HG02943 (cell line): Measurements from ENCODE around the gene CTSA.
"Not testable (repeated sequence)": the region's sequence is repeated elsewhere in the genome, so short reads cannot be mapped to it uniquely, and the experiment has no call there.

Experiments
- ATAC-seq: cut with Tn5 transposase; IDR thresholded peaks from one replicate; pipeline ENCODE4 v1.9.1; 2021; ENCODE audit warnings: mild to moderate bottlenecking, low read depth, moderate library complexity; ENCODE audit not compliant: unreplicated experiment

Gene CTSA

DNA sequence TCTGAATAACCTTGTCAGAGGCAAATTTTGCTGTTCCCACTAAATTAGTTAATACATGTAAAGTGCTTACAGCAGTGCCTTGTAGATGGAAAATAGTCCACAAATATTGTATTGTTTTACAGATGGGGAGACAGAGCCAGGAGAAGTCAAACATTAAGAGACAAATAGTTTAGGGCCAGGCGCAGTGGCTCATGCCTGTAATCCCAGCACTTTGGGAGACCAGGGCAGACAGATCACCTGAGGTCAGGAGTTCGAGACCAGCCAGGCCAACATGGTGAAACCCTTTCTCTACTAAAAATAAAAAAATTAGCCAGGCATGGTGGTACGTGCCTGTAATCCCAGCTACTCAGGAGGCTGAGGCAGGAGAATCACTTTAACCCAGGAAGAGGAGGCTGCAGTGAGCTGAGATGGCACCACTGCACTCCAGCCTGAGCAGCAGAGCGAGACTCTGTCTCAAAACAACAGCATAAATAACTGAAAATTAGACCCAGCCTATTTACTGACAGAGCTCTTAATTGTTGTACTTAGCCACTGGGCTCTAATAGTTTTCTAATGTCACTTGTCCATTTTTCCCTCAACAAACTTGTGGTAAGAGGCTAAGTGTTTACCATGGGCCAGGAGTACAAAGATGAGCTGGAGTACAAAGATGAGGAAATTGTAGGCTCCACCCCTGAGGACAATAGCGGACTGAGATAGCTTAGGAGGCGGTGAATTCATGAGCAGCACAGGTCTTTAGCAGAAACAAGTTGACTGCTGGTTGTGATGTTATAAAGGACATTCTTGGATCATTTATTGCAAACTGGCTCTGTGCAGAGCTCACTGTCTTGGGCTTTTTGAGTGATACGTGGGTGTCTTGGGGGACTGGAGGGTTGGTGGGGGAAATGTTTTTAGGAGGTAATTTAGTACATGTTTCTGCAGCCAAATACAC, 27.3 kb upstream of the CTSA start:
- ATAC-seq: no peak

DNA sequence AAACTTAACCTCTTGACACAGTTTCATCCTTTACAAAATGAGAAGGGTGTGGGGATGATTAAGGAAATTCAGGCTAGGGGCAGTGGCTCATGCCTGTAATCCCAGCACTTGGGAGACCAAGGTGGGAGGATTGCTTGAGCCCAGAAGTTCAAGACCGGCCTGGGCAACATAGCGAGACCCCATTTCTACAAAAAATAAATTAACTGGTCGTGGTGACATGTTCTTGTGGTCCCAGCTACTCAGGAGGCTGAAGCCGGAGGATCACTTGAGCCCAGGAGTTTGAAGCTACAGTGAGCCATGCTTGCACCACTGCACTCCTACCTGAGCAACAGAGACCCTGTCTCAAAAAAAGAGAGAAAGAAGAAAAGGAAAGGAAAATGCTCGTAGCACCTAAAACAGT, 24.7 kb upstream of the CTSA start:
- ATAC-seq: no peak

DNA sequence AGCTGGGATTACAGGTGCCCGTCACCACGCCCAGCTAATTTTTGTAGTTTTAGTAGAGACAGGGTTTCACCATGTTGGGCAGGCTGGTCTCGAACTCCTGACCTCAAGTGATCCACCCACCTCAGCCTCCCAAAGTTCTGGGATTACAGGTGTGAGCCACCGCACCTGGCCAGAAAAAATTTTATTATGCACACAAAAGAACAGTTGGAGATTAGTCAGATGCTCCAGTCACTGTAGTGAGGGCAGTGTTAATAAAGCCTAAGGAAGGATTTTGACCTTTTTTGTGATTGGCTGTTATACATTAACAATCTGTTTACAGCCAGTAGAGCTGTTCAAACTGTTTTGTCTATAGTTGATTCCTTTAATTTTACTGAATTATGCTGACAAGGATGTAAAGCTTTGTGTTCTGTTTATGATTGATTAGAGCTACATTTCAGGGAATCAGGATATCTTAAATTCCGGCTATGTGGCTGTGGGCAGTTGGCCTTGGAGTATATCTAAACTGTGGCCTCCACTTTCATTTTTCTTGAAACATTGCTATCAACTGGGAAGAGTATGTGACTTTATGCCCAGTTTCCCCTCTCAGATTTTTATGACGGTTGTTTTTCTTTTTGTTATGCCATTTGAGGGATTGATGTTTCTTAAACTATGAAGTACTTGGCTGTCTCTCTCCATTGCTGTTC, 23.9 kb upstream of the CTSA start:
- ATAC-seq: no peak

DNA sequence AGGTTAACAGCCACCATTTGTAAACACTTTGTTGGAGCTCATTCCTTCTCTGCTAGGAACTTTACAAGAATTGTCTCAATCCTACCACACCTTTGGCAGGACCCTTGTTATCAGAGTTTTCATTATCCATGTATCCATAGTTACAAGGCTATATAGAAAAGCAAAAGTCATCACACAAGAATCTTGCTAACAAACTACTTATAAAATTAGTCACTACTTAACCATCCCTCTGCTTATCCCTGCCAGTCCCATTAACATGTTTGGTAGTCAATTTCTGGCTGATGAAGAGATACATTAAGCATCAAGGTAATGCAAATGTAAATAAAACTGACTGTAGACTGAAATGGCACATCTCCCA, 23.3 kb upstream of the CTSA start:
- ATAC-seq: no peak

DNA sequence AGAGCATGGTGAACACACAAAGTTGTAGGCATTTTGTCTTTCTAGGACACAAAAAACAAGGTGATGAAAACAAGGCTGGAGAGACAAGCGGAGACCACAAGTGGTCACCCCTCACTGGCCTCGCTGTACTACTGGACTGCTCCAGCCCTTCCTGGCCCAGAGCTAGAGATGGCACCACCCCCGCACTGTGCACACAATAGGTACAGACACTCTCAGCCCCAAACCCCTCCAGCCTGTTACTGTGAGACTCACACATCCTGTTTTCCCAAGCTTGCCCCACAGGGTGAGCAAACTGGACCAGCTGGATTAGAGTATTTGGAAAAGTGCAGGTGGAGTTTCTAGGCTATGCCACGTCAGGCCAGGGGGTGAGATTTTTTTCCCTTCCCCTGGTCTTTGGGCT, 18.5 kb upstream of the CTSA start:
- ATAC-seq: no peak

DNA sequence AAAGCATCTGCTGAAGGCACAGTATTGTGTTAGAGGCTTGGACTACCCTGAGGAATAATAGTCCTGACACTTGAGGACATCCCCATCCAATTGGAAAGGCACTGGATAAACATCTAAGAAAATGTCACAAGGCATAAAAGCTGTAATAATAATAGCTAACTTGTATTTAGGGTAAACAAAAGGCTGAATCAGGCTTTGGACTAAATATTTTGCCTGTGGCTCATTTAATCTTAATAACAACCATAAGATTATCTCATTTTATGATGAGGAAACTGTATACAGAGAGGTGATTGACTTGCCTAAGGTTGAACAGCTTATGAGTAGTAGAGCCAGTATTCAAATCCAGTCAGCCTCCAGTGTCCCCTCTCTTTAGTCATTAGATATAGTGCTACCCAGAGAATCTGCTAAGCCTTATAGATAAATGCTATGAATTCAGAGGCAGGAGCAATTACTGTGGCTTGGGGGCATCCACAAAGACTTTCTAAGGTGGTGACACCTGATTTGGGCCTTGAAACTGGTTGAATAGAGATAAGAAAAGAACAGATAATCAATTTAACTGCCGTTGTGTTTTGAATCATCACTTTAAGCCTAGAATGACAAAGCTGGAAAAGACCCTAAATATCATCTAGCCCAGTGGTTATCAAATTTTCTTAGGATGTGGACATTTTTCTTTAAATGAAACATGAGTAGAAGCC, 17.6 kb upstream of the CTSA start:
- ATAC-seq: no peak

DNA sequence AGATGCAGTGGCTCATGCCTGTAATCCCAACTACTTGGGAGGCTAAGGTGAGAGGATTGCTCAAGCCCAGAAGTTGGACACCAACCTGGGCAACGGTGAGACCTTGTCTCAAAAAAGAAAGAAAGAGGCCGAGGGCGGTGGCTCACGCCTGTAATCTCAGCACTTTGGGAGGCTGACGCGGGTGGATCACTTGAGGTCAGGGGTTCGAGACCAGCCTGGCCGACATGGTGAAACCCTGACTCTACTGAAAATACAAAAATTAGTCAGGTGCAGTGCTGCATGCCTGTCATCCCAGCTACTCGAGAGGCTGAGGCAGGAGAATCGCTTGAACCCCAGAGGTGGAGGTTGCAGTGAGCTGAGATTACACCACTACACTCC, 17.0 kb upstream of the CTSA start:
- ATAC-seq: not testable (repeated sequence)

DNA sequence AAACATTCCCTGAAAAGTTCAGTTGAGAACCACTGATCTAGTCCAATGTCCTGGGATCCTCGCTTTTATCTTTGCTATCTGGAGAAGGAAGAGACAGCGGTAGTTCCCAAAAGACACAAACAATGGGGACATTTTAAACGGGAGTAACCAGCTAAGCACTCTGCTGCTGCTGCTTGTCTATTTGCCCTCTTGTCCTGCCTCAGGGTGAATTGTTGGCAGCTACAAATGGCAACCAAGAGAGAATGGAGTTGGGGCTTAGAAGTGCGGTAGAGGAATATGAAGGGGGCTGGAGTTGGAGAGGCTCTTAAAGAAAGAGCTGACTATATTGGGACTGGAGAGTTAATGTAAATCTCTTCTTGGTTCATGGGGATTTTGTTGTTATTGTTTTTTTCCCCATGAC, 16.6 kb upstream of the CTSA start:
- no peak for ATAC-seq

DNA sequence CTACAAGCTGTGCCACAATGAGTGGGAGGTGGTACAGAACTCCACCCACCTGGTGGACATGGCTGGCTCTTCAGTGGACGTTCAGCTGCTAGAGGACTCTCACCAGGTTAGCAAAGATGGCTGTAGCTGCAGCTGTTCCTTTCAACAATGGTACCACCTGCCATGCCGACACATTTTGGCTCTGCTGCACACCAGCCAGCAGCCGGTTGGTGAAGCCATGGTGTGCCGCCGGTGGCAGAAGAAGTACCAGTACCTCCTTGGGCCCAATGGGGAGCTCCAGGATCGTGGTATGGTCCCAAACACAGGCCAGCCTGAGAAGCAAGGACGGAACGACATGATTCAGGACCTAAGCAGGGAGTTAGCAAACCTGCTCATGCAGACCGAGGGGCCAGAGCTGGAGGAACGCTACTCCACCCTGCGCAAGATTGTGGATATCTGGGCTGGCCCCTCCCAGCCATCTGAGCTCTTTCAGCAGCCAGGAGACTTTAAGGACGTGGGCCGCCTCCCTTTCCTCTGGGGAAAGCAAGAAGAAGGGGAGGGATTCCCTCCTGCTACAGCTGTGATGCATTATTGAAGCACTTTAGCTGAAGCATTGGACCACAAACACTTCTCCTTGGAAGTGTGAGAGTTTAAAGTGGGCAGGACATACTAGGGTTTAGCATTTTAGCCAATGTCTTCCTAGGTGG, 12.9 kb upstream of the CTSA start:
- no peak for ATAC-seq

DNA sequence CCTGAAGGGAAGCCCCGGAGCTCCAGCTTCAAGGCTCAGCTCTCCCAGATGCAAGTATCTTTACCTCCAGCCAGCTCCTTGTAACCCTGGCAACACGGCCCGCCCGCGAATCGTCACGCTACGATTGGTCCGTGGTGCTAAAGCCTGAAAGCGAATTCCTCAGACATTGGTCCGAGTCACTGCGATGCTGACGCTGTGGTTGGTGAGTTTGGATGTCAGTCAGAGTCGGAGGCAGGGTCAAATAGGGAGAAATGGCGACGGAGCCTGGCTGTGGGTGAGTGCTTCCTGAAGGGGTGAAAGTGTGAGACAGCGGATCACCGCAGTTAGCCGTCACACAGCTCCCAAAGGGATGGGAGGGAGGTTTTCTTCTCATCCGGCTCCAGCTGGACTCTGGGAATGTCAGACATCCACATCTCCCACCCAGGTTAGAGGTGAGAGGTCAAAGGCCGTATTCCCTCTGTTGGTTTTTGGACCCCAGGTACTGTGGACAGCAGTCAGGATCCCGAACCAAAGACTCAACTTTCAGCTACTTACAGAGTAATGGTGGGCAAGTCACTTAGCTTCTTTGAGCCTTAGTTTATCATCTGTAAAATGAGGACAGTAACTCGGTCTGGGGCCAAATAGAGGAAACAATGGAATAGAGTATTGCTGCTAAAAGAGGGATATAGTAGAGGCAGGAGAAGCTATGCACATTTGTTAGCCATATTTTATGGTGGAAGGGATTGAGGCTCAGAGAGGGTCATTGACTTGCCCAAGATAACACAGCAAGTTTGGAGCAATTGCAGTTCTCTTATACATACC, 9.9 kb upstream of the CTSA start, which contains the start of gene ZSWIM1:
Gene ZSWIM1, plus strand, starts transcription at position 240 of the 801 bp plus-strand sequence. CDS start 1,366 bp downstream, outside the sequence.
- peak; percentile 98 for ATAC-seq

DNA sequence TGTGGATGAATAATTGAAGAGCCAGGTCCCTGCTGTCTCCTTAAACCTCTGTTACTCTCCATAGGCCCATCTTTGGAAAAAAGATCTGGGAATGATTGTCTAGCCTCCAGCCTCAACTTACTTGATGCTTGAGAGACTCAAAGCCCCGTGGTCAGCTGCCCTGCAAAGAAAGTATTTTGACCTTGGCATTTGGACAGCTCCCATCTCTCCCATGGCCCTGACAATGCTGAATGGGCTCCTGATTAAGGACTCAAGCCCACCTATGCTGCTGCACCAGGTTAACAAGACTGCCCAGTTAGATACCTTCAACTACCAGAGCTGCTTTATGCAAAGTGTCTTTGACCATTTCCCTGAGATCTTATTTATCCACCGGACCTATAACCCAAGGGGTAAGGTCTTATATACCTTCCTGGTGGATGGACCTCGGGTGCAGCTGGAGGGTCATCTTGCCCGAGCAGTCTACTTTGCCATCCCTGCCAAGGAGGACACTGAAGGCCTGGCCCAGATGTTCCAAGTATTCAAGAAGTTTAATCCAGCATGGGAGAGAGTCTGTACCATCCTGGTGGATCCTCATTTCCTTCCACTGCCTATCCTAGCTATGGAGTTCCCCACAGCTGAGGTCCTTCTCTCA, 8.6 kb upstream of the CTSA start:
- no peak for ATAC-seq

DNA sequence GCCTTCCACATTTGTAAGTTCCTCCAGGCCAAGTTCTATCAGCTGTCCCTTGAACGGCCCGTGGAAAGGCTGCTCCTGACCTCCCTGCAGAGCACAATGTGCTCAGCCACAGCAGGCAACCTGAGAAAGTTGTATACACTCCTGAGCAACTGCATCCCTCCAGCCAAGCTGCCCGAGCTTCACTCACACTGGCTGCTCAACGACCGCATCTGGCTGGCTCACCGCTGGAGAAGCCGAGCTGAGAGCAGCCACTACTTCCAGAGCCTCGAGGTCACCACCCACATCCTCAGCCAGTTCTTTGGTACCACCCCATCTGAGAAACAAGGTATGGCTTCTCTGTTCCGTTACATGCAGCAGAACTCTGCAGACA, 8.1 kb upstream of the CTSA start:
- no peak for ATAC-seq

DNA sequence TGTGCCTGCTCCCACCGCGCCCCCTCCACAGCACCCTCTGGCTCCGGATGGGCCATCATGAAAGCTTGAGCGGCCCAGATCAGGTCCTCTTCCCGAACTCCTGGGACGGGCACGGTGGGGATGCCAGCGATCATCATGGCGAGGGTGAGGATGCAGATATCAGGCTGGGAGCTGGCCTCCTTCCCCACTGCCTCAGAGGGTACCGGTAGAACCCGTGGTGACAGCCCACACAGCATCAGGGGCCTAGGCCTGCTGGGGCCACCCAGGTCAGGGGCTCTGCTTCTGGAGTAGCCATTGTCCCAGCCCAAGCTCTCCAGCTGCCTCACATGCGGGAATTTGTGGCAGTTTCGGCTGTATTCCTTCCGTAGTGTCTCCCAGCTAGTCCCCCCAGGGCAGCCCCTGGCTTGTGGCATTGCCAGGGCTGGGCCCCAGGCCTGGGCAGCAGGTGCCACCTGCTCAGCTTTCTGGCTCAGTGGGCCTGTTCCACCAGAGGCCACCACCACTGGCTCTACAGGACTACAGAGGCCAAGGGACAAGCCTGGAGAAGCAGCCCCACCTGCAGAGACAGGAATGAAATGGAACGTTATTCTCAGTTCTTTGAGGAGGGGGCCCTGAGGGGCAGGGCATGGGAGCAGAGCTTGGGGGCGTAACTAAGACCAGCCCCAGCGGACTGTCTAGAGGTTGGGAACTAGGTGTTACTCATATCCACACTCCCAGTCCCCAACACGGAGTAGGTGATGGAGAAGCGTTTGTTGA, 4.4 kb upstream of the CTSA start:
- ATAC-seq: no peak

DNA sequence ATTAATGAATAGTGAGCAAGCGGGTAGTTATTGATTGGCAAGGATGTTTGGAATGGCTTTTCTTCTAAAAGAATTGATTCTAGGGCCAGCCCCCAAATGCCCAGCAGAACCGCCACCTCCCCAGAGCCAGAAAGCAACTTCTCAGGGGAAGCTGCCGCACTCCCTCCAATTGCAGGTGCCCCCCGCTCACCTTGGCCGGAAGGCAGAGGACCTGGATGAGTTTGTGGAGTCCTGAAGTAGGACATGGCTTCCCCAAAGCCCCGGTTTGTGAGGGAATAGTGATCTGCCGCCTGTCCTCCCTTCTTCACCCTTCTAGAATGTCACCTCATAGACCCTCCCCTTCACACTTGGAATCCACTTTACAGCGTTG, 3.8 kb upstream of the CTSA start, which contains the start of gene SPATA25:
Gene SPATA25, minus strand, starts transcription at position 277 of the 370 bp plus-strand sequence. Its CDS starts 32 bp downstream, at position 245.
- ATAC-seq: no peak

DNA sequence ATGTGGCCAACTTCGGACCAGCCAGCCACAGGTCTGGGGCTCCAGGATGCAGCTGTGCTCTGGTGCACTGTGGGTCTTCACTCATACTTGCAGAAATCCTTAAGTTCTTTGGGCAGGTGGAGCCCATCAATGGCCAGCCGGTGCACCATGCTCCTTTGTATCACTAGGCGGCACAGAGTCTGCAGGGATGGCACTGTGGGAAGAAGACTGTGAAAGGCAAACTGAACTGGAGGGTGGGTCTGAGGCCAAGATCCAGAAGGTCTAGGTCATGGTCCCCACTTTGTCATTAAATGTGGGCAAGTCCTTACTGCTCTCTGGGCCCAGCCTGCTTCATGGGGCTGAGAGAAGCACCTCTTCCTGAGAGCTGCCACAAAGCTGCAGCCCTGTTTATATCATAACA, 2.5 kb upstream of the CTSA start:
- ATAC-seq: no peak

DNA sequence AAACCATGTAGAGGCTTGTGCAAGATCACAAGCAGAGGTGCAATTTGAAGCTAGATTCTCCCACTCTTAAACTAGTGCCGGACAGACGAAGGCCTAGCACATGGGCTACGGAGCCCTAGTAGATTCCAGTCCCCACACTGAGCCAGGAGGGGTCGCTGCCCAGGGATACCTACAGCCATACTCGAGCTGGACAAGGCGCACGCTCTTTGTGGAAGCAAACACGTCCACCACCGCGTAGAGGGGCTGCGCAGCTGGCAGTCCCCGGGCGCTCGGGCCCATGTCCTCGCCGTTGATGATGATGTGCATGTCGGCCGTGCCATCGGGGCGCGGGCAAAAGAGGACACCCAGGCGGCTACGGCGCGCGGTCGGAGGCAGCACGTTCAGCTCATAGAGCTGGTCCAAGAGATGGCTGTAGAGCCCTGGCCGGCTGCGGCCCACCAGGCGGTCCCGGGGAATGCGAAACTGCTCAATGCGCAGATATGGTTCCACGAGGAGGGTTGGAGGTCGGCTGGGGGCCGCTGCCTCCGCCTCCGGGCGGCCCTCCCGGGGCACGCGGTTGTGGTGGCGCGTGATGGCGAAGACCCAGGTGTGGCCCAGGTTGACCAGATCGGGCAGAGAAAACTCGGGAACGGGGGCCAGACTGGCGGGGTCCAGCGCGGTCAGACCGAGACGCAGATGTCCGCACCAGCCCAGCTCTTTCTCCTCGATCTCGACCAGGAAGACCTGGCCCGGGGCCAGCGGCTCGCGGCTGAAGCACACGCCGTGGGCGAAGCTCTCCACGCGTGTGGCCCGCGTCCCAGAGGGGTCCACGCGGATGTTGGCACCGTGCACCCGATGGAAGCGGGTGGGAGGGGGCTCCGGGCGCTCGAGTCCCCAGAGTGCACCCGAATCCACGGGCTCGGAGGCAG, 804 bp upstream of the CTSA start:
- ATAC-seq: no peak

DNA sequence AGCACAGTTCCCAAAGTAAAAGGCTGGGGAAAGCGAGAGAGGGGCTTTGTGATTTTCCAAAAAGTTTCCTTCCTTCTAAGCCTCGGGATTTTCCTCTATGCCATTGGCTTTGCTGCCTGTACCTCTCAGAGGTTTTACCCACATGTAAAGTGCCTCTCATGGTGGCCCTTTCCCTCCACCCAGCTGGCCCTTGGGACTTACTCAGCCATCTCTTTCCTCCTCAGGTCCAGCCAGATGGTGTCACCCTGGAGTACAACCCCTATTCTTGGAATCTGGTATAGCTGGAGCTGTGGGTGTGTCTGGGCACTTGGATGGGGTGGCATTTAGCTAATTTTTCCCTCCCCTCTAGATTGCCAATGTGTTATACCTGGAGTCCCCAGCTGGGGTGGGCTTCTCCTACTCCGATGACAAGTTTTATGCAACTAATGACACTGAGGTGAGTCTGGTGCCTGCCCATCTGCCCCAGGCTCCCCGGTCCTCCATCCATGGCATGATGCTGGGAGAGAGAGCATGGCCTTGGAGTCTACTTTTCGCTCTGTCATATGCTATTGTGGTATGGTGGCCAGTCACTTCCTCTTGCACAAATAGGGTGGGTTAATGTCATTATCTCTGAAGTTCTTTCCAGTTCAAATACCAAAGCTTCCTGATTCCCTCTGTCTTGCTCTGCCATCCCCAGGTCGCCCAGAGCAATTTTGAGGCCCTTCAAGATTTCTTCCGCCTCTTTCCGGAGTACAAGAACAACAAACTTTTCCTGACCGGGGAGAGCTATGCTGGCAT, 1.1 kb downstream of the CTSA start:
- ATAC-seq: no peak
